Measurements from ENCODE around the gene CCNF. TPM values are rescaled to one million over a fixed set of nuclear protein-coding genes. Genes with fewer than 3 reads are reported as not detected.
"Not testable (repeated sequence)": the region's sequence is repeated elsewhere in the genome, so short reads cannot be mapped to it uniquely, and the experiment has no call there.

CCNF gene
- 10.8 TPM for total RNA-seq

GRCh38 chr16:2429034-2429770 lies at the start of gene CCNF:
TSS of gene CCNF (plus strand) at chr16:2429447. CDS start at chr16:2429482, 35 bp downstream.
- DNase-seq = peak; percentile 96

- DNase-seq = no peak
Observed at GRCh38 chr16:2383501-2383900, 45.7 kb upstream of the CCNF start.

GRCh38 chr16:2384426-2384825 lies 44.8 kb upstream of the CCNF start:
- no peak for DNase-seq

DNA sequence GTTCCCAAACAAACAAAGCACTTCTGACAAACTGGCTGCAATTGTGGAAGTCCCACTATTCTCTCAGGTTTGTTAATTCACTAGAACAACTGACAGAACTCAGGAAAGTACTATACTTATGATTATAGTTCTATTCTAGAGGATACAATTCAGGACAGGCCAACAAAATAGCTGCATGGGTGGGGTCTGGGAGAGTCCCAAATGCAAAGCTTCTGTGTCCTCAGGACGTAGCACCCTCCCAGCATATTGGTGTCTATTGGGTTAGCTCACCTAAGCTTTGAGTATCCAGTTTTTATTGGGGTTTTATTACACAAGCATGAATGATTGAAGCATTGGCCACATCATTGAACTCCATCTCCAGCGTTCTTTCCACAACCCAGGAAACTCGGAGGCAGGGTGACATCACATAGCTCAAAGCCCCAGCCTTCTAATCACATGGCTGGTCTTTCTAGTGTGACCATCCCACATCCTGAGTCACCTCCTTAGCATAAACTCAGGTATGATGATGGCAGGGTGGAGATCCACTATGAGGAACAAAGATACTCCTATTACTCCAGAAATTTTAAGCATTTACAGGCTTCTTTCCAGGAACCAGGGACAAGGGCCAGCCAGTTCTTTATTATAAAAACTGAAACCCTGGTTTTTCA lies 43.9 kb upstream of the CCNF start:
- no peak for DNase-seq

GRCh38 chr16:2385982-2386381 lies 43.3 kb upstream of the CCNF start:
- DNase-seq = not testable (repeated sequence)

- no peak for DNase-seq
Observed at GRCh38 chr16:2386990-2387389, 42.3 kb upstream of the CCNF start.

DNA sequence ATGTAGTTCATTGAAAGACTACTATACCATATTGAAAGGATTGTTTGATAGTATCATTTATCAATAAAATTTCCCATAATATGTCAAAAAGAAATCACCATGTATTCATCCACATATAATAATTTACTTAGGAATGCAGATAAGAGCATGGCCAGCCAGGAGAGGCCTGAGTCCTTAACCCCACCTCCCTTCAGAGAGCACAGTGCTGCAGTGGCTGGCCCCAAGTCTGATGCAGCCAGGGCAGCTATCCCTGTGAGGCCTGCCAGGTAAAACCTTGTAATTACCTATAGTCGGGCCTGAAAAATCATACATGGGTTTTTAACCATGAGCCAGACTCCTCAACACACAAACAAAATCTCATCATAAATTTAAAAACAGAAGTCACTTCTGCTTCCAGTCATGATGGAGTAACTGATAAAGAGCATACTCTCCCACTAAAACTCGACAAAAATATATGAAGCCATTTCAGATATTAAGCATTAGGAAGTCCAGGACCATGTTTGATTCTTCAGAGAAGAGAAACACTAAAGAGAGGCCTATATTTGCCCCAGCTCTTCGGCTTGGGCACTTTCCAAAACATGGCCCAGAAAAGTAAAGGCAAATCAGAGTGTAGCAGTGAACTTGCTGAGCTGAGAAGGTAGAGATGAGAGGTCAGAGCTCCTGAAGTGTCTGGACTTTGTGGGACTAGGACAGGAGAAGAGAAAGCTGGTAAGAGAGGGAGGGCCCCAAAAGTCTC lies 40.9 kb upstream of the CCNF start:
- DNase-seq = no peak

DNA sequence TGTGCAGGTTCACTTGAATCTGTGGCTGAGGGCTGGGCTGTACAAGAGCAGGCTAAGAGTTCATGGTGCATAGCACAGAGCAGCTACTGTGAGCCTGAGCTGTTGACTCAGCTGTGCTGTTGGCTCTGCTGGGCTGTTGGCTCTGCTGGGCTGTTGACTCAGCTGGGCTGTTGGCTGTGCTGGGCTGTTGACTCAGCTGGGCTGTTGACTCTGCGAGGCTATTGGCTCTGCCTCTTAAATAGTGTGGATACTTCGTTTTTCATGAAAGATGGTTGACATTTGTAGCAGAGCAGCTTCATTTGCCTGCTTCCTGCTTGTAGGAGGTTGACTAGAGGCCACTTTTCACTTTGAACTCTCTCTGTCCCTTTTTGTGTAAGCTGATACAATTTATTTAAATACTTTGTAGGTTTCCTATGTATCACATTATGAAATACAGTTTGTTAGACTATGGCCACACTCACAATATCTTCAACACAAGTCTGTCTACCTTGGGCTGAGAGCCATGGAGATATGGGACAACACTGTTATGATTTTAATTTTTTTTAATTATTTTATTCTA lies 40.3 kb upstream of the CCNF start:
- DNase-seq = no peak

GRCh38 chr16:2392025-2392424 lies 37.2 kb upstream of the CCNF start:
- no peak for DNase-seq

- no peak for DNase-seq
Observed at GRCh38 chr16:2398520-2398919, 30.7 kb upstream of the CCNF start.

- DNase-seq = no peak
Observed at GRCh38 chr16:2404099-2404498, 25.1 kb upstream of the CCNF start.

DNA sequence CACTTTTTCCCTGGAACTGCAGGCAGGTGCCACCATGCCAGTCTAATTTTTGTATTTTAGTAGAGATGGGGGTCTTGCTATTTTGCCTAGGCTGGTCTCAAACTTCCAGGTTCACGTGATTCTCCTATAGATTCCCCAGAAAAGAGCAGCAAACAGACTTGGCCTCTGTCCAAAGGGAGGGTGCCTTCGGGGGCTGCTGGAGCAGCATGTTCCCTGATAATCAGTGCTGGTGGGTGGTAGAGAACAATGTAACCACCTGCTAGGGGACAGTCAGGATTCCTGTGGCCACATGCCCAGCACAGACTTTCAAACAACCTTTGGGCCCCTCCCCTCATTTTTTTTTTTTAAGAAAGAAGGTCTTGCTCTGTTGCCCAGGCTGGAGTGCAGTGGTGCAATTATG lies 14.2 kb upstream of the CCNF start:
- no peak for DNase-seq

- DNase-seq = no peak
Observed at GRCh38 chr16:2420035-2420434, 9.2 kb upstream of the CCNF start.

DNA sequence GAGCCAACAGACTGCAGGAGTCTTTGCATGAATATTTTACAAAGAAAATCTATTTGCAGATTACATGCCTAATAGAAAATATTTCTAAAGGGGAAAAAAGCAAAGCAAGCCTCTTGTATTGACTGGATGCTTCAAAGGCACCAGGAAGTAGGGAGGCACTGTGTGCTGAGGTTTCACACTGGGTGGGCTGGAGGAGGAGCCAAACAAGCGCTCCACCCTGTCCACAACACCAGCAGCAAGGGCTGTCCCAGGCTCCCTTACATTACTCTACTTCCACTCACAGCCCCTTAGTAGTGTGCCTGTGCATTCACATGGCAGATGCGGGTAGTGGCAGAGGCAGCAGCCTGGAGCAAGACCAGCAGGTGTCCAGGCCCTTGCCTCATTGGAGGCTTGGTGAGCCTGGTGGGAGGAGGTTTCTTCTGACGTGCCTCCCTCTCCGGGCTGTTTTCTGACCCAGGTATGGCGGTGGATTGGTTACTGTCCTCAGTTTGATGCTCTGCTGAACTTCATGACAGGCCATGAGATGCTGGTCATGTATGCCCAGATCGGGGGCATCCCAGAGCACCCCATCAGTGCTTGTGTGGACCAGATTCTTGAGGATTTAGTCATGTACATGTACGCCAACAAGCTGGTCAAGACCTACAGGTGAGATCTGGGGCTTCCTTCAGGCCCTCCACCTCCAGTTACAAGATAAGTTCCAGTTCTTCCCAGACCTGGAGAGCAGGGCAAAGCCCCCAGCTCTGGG lies 7.0 kb upstream of the CCNF start:
- no peak for DNase-seq

- no peak for DNase-seq
Observed at GRCh38 chr16:2424061-2425007, 4.9 kb upstream of the CCNF start.

- DNase-seq = no peak
Observed at GRCh38 chr16:2425008-2425518, 4.2 kb upstream of the CCNF start.

DNA sequence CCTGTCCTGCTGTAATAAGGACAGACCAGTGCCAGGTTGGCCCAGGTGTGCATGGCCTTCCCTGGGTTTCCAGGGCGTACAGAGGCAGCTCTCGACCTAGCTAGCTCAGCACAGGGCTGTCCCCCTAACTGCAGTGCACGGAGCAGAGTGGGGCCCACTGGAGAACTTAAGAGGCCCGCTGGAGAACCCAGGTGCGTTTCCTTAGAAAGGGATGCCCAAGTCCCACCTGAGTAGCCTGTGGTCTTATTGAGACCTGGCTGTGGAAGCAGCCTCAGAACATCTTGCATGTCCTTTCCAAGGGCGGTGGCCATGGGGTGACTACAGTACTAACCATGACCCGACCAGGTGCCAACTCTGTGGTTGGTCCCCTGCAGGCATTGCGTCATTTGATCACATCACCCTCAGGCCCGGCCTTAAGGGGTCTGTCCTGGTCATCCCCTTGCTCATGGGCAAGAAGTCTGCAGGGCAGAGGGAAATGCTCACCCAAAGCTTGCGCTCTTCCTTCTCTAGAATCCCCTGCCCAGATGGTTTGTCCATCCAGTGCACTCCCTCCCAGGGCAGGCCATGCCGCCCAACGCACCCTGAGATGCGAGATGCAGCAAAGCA lies 3.3 kb upstream of the CCNF start:
- DNase-seq = no peak

GRCh38 chr16:2426941-2427361 lies 2.3 kb upstream of the CCNF start:
- DNase-seq = no peak

GRCh38 chr16:2427526-2427925 lies 1.7 kb upstream of the CCNF start:
- DNase-seq = no peak

DNA sequence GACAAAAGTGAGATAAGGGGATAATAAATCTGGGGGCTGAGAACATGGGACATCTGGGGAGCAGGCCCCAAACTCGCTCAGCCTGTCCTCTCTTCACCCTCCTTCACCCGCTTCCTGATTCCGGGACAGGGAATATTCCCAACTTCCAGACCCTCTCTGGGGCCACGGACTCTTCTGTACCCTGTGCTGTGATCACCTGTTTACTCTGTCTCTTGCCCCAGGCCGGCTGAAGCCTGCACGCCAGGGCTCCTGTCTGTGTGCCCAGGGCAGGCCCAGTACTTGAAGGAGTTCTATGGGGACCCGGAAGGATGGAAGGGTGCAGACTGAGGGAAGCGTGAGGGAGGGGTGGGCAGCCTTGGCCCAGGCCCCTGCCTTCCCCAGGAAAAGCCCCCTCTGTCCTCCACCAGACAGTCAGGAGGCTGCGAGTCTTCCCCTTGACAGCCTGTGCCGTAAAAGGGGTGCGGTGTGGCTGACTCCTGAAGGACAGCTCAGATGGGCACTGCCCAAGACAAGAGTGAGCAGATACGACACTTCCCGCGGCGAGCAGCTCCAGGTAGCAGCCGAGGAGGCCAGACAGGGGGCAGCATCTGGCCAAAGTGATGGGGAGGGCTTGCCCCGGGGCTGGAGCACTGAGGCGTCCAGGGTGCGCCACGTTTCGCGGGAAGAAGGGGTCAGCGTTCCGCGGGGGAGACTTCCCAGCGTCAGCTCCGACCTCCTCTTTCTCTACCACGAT lies 1.0 kb upstream of the CCNF start:
- peak; percentile 16 for DNase-seq
